Umbilical cord (tissue), 2 donors: ENCODE results near the gene IGFBP1. TPM values are rescaled to one million over a fixed set of nuclear protein-coding genes. Genes with fewer than 3 reads are reported as not detected.

Source experiments
- DNase-seq: peaks from one replicate; pipeline ENCODE4 v3.0.0-alpha.2; 2015; ENCODE audit warnings: low spot score
- total RNA-seq: library from RNA; depleted of rRNA; stranded (reverse); fragments of >200 nt; gene quantifications from one replicate; pipeline ENCODE4 v1.2.3, GENCODE V29; 2014; ENCODE audit warnings: low replicate concordance; ENCODE audit not compliant: insufficient read depth

Gene IGFBP1
- total RNA-seq, 1 donor from 2014 or later, result not detected

DNA sequence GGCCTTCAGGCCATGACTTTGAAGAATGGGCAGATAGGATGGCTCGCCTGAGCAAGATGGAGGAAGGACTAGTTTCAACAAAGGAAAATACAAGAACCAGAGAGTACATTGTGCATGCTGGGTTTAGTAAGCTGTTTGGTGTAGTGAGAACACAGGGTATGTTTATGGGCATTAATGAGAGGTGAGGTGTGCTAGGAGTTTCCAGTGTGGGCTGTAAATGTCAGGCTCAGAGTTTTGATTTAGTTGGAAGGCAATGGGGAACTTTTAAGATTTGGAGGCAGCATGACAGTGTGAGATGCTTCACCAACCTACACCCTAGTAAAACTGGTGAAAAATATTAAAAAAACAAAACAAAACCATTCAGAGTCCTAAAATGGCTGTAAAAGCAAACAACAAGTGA, 13.3 kb downstream of the IGFBP1 start:
- DNase-seq, result no peak

- no peak for DNase-seq
Measured at GRCh38 chr7:45902820-45903219, 14.5 kb downstream of the IGFBP1 start.

DNA sequence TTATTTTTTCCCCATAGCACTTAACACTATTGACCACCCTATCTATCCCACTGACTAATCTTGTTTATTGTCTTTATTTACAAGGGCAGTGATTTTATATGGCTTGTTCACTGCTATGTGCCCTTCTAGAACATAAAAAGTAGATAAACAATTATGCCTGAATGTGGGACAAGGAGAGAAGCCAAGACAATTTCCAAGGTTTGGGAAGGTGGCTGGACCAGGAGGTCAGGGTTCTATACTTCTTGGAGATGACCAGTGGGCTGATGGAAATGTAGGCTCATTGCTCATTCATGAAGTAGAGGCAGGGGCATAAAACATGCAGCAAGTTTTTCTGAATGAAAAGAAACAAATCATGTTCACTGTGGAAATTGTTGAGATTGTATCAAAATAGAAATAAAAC, 21.3 kb downstream of the IGFBP1 start:
- no peak for DNase-seq

DNA sequence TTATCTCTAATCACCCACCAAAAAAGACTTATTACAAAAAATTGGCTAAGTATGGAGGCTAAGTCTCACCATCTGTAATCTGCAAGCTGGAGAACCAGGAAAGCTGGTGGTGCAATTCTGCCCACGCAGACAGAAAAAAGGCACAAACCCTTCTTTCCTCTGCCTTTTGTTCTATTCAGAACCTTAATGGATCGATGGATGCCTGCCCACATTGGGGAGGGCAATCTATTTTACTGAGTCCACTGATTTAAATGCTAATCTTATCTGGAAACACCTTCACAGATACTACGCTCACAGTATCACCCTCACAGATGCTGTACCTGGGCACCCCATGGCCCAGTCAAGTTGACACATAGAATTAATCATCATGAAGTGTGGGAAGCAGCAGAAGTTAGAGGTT, 22.6 kb downstream of the IGFBP1 start:
- DNase-seq, result no peak

- DNase-seq, result no peak
Measured at GRCh38 chr7:45911311-45911710, 23.0 kb downstream of the IGFBP1 start.

DNA sequence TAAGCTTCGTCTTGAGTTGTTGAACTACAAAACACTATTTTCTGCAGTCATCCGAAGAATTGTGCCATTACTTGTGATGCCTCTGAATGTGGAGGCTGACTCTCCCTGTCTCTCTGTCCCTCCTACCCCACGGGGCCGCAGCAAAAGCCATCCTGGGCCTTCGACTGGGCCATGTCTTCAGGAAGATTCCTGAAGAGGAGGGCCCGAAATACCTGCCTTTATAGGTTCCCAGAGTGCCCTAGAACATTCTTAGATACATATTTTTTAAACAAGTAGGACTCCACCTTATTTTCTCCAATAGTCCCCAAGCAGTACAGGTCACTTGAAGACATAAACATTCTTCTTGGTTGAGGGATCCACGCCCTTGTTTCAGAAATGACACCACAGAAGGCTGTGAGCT, 24.7 kb downstream of the IGFBP1 start:
- DNase-seq, result no peak

- no peak for DNase-seq
Measured at GRCh38 chr7:45914911-45915310, 26.6 kb downstream of the IGFBP1 start.

GRCh38 chr7:45915606-45916005, 27.3 kb downstream of the IGFBP1 start:
- DNase-seq, result no peak

DNA sequence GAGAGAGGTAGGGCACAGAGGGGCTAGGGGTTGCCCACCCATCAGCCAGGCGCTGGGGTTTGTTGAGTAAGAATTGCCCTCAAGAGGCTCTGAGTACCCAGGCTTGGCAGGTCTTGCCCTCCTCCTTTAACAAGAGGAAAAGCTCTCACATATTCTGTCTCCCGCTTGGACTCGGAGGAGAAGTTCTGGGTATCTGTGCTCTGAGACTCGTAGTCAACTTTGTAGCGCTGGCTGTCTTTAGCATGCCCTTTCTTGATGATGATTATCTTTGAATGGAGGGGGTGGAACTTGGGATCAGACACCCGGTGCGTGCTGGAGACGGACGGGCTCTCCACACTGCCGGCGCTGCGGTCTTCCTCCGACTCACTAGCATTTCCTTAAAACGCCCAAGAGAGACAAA, 28.8 kb downstream of the IGFBP1 start:
- no peak for DNase-seq

DNA sequence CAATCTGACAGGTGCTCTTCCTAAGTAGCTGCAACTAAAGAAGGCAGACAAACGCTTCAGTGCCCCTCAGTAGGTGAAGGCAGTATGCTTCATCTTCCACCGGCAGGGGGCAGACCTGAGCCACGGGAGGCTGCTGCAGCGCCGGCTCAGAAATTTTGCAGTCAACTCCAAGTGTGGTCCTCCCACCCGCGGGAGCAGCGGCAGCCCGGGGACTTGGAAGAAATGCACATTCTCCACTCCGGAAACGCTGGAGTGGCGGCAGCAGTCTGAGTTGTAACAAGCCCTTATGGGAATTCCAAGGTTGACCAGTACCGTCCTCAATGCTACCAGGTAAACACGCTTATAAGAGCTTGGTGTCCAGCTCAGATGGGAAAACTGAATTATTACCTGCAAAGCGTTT, 29.4 kb downstream of the IGFBP1 start:
- DNase-seq, result peak; percentile 82

DNA sequence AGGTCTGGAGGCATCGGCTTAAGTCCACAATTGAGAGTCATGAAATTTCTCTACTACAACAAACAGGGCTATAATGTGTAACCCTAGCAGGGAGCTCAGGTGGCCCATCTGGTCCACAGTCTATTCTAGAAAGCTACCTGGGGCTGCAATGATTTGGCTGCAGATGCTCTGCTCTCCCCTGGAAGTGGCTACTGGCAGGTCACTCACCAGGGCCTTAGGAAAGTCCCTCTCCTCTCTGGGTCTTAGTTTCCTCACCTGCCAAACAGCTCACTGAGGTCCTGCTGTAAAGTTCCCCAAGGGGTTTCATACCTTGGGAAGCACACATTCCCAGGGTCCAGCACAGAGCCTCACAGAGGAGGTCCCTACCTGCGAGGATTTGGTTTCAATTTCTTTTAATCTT, 30.3 kb downstream of the IGFBP1 start:
- DNase-seq, result no peak

- DNase-seq, result peak; percentile 42
Measured at GRCh38 chr7:45919231-45919784, 31.0 kb downstream of the IGFBP1 start.

GRCh38 chr7:45919993-45920459, 31.7 kb downstream of the IGFBP1 start:
- peak; percentile 17 for DNase-seq

GRCh38 chr7:45920502-45921380, 32.5 kb downstream of the IGFBP1 start, which contains the start of gene IGFBP3:
IGFBP3 (minus strand) TSS chr7:45921272; CDS start chr7:45921140, 132 bp downstream.
- DNase-seq, result peak; percentile 73

- DNase-seq, result no peak
Measured at GRCh38 chr7:45921381-45921698, 33.1 kb downstream of the IGFBP1 start.

GRCh38 chr7:45921699-45922519, 33.6 kb downstream of the IGFBP1 start:
- peak; percentile 84 for DNase-seq

- peak; percentile 42 for DNase-seq
Measured at GRCh38 chr7:45922810-45923209, 34.5 kb downstream of the IGFBP1 start.

DNA sequence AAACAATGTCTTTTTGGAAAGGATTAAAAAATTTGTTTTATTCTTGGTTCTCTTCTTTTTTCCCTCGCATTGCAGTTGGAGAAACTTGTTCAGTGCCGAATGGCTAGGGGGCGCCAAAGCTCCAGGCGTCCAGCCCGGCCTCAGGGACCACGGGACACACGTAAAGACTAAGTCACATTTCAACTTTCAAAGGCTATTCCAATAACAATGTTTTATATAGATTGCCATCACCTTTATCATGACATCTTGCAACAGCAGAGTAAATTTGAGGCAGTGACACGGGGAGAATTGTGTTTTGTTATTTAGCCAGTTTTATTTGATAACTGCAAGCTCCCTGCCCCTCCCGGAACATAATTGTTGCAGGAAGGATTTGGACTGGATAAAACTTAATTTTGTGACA, 35.0 kb downstream of the IGFBP1 start:
- peak; percentile 82 for DNase-seq

DNA sequence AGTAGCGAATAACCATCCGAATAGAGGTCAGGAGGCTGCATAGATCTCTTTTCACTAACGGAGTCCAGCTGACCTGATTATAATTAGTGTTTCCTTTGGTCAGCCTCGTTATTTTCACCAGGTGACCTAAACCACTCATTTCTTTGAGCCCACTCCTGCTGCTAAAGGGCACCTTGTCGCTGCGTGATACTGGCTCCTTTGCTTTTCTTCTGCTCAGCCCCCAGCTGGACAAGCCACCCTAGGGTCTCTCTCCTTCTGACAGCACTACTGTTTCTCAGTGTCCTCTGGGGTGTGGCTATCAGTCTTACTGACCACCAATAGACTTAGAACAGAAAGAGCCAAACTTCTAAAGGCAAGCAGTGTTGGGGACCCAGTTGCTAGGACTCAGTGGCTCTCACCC, 35.5 kb downstream of the IGFBP1 start:
- no peak for DNase-seq

DNA sequence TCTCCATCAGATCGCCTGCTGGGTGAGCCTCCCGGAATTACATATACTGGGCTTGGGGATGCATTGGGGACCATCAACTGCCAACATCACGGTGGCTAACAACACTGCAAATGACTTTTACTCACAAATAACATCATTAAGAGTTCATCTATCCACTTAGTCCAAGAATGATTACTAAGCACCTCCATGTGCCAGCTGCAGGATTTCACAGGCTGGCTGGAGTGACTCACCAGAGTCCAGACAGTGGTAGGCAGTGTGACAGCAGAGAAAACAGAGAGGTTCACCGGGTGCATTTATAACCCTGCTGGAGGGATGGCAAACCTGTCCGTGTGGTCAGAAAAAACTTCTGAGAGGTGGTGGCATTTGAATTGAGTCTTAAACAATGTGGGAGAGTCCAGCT, 36.0 kb downstream of the IGFBP1 start:
- DNase-seq, result peak; percentile 52

GRCh38 chr7:45927721-45928120, 39.4 kb downstream of the IGFBP1 start:
- DNase-seq, result no peak

GRCh38 chr7:45930967-45931366, 42.7 kb downstream of the IGFBP1 start:
- DNase-seq, result no peak
